SK-MEL-5 (cell line): ENCODE results near the gene ATRNL1. TPM values are rescaled to one million over a fixed set of nuclear protein-coding genes. Genes with fewer than 3 reads are reported as not detected.
"Not testable (repeated sequence)": the region's sequence is repeated elsewhere in the genome, so short reads cannot be mapped to it uniquely, and the experiment has no call there.

Experiments used
- DNase-seq: peaks from one replicate; pipeline ENCODE4 v3.0.0-alpha.2; 2016; ENCODE audit warnings: low read depth, low spot score
- in situ Hi-C: cut with HindIII; loops from 2 replicates; pipeline ENCODE4 v1.10.0; 2016; ENCODE audit warnings: low sequenced_read_pairs, high pct_unique_total_duplicates, low pct_unique_long_range_greater_than_20kb
- total RNA-seq: library from RNA; depleted of rRNA; stranded (reverse); fragments of >200 nt; shearing (Covaris generic); gene quantifications from 2 replicates; pipeline ENCODE4 v1.2.3, GENCODE V29; 2014

The ATRNL1 gene
- total RNA-seq, 1 experiment from 2014 or later, result 43.6 TPM

- in situ Hi-C loops, result no loop called here
- DNase-seq, result no peak
These were observed 667.0 kb downstream of the ATRNL1 start for GRCh38 chr10:115760131-115760530.

DNA sequence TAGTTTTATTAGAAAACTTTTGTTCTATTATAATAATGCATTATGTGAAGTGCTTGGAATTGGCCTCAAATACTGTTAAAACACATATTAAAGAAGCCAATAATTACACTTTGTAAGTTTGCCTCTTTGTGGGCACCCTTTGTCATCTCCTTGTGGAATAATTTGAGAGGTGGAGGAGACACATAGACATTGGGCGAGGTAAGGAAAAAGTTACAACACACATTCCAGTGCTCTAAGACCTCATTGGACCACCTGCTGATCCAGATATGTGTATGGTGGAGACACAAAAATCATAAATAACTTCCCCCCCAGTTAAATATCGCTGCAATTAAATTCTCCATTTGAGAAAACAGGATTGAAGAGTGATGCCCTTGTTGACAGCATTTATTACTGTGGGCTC lies 668.0 kb downstream of the ATRNL1 start:
- peak; percentile 55 for DNase-seq
- in situ Hi-C loops, result no loop called here

DNA sequence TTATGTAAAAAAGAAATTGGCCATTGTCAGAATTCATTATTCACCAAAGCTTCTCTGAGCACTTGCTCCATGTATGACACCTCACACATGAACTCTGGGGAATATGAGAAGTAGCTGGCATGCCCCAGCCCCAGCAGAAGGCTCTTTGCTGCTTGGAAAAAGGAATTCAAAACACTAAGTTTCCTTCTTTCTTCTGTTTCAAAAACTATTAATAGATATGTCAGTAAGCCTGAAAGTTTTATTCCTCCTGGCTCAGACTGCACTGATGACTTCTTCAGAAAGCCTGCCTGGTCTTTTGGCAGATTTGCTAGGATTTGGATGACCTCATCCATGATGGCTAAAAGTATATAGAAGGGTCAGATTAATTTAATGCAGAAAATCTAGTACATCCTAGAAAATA lies 668.9 kb downstream of the ATRNL1 start:
- no peak for DNase-seq
- in situ Hi-C loops, result no loop called here

GRCh38 chr10:115771755-115772154 lies 678.6 kb downstream of the ATRNL1 start:
- in situ Hi-C loops, result no loop called here
- no peak for DNase-seq

- in situ Hi-C loops, result no loop called here
- no peak for DNase-seq
These were observed 679.4 kb downstream of the ATRNL1 start for GRCh38 chr10:115772606-115773005.

- no peak for DNase-seq
These were observed 680.7 kb downstream of the ATRNL1 start for GRCh38 chr10:115773832-115774231.

GRCh38 chr10:115774721-115775120 lies 681.6 kb downstream of the ATRNL1 start:
- in situ Hi-C loops, result no loop called here
- DNase-seq, result peak; percentile 29

More at GRCh38 chr10:115773832-115774231, 680.7 kb downstream of the ATRNL1 start:
- in situ Hi-C loops, result no loop called here

DNA sequence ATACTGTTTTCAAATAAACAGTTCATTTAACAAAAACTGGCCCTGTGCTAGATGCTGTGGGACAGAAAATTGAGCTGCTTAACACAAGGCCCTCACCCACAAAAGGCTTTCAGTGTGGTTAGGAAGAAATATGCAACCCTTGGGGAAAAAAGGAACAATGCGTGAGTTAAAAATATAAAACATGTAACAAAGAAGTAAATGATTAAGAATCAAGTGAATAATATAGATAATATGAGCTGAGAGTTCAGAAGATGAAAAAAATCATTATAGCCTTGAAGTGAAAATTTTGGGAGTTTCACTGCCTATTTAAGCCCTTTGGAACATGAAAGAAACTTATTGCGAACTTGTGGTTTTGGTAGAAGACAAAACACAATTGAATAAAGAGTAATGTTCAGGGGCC lies 684.5 kb downstream of the ATRNL1 start:
- DNase-seq, result peak; percentile 79
- in situ Hi-C loops, result no loop called here

DNA sequence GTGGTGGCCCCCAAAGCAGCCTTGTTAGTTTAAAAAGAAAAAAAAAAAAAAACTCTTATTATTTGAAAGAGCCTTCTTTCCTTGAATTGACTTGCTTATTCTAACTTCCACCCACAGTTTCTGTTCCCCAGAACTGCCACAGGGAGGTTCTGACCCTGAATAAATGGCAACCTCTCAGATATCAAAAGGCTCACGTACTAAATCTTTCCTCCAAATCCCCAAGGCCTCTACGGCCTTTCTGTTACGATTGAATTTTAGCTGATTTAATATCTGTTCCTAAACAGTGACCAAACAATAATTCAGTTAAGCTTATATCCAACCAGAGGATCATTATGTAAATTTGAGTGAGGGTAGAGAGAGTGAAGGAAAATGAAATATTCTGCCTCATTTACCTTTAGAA lies 697.1 kb downstream of the ATRNL1 start:
- in situ Hi-C loops, result no loop called here
- DNase-seq, result no peak

GRCh38 chr10:115795964-115796363 lies 702.8 kb downstream of the ATRNL1 start:
- in situ Hi-C loops, result no loop called here
- no peak for DNase-seq

GRCh38 chr10:115801457-115801856 lies 708.3 kb downstream of the ATRNL1 start:
- no peak for DNase-seq
- in situ Hi-C loops, result no loop called here

DNA sequence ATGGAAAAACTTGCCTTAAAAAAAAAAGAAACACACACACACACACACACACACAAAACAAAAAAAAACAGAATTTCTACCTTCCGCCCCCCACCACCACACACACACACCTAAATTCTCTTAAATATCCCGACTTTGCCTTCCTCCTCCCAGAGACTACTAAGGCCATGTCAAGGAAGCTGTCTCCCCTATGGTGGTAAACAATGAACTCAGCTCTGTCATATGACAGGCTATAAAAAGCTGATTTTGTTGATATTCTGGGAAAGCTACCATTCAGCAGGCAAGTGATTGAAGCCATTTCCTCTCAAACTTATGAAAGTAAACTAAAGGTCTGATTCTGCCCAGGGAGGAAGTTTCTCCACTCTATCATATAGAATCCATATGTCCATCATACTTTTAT lies 708.8 kb downstream of the ATRNL1 start:
- in situ Hi-C loops, result no loop called here
- DNase-seq, result peak; percentile 25

DNA sequence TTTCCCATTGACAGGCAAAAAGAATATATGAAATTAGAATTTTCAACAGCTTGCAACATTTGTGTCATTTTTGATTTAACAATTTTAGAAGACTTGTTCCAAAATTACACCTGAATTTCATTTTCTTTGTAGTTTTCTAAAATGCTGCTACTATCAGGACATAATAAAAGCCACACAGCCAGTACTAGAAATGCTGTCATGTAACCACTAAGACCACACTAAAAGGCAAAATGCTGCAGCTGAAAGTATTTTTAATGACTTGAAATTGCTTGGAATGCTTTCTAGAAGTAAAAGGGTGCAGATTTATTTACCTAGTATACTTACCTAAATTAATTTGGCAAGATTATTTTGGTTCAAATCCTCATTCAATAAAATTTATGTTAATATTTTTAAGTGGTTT lies 709.7 kb downstream of the ATRNL1 start:
- in situ Hi-C loops, result no loop called here
- no peak for DNase-seq

DNA sequence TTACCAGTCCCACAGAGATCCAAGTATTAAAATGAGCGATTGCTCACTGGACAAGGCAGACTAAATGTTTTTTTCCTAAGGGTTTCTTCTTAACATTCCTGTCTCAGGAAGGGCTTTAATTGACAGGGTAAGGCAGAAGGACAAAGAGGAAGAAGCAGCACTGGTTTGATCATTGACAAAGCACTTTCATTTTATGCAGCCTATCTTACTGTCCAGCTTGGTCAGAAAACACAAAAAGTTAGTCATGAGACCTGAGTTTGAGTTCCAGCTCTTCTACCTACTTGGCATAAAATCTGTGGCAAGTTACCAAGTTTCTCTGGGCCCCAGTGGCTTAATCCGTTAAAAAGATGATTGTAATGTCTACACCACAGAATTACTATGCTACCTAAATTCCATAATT lies 721.4 kb downstream of the ATRNL1 start:
- in situ Hi-C loops, result no loop called here
- no peak for DNase-seq

GRCh38 chr10:115818012-115818411 lies 724.8 kb downstream of the ATRNL1 start:
- peak; percentile 3 for DNase-seq
- in situ Hi-C loops, result no loop called here

DNA sequence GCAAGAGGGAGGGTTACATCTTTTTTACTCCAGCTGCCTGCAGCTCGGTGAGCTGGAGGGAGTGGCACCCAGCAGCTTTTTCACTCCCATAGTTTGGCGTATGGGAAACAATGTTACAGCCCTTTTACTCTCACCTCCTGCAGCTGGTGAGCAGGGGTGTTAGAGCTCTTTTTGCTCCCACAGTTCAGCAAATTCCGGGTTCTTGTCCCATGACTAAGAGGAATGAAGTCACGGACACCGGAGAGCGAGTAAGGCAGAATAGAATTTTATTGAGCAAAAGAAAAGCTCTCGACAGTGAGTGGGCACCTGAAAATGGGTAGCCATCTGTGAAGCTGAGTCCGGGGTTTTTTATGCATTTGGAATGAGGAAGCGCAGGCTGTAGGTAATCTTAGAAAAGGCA lies 733.2 kb downstream of the ATRNL1 start:
- DNase-seq, result no peak
- in situ Hi-C loops, result no loop called here

DNA sequence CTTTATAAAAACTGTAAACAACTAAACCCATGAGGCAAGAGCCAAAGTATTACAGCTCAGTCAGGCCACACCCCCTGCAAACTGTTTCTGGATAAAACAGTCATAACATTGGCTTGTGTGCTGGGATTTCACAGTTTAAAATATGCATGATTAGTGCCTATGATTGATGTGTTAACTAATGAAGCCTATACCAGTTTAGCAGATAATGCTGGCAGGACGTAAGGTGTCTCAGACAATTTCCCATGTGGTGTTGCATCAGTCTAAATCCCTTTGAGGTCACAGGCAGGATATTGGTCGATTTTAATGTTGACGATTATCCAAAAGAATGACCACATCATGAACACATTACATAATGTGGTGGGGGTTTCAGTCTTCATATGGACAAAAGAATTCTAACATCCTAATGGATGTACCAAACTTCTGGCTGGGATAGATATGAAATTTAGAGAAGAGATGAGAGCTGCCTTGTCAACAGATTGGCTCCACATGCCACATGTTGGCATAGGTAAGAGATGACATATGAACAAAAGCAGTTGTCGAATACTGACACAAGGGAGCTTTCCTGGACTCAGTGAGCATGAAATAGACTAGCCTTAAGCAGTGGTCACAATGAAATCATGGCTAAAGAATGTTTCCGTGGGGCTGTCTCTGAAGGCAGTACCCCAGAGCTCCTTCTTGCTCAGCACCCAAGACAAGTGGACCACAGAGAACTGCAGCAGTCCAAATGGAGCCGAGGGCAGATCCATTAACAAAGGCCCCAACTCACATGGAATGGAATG lies 734.3 kb downstream of the ATRNL1 start:
- in situ Hi-C loops, result no loop called here
- DNase-seq, result no peak

GRCh38 chr10:115828182-115828581 lies 735.0 kb downstream of the ATRNL1 start:
- DNase-seq, in situ Hi-C loops: not testable (repeated sequence)

DNA sequence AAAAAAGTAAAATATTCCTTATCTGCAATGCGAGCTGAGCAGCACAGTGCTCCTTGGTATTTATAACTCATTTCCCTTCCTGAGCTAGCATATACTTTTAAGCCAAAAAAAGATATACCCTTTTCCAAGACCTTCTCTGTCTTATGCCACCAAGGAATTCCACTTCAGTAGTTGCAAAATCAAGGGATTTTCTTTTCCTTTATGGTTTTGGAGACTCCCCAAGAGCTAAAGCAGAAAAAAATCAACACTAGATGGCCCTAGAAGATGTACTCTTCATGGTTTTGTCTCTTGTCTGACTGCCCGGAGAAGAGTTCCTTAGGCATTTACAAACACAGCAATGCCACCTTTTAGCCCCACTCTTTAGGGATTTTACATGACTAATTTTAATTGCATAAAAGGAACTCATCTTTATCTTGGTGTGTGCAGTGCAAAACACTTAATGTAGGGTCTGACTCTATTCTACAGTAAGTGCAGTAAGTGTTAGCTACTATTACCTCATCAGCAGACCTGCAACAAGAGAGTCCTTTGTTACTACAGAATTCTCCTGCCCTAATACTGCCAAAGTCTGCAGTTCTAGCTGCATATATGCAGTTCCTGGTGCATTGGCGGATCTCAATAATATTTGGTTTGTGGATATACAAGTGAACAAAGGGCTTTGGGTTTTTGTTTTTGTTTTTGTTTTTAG lies 736.5 kb downstream of the ATRNL1 start:
- in situ Hi-C loops, result no loop called here
- peak; percentile 60 for DNase-seq
